Sigmoid colon (tissue), 4 donors: ENCODE results near the gene PRODH.
"Not testable (repeated sequence)": the region's sequence is repeated elsewhere in the genome, so short reads cannot be mapped to it uniquely, and the experiment has no call there.

Source experiments
- CTCF ChIP-seq, 4 experiments: fragments of 450-650 bp in 3 of 4; fragments of 200-600 bp in 1 of 4; IDR thresholded peaks; one replicate each; pipeline ENCODE4 v1.5.1; 2016 to 2019; ENCODE audit warnings: antibody characterized with exemption in 4 of 4, mild to moderate bottlenecking in 3 of 4, moderate library complexity in 2 of 4
- EP300 ChIP-seq, 4 donors: sonication (generic); formaldehyde crosslinking; IDR thresholded peaks; one replicate each; pipeline ENCODE4 v1.6.1; 2017; ENCODE audit warnings: antibody characterized with exemption in 4 of 4

- TF ChIP-seq CTCF, EP300 (IDR thresholded peaks at IDR 0.05): not testable (repeated sequence)
Measured at GRCh38 chr22:18938691-18939090, 2.6 kb upstream of the PRODH start.
